HCT116 (cell line): ENCODE data around the gene HAND1. TPM values are rescaled to one million over a fixed set of nuclear protein-coding genes. Genes with fewer than 3 reads are reported as not detected.

Source experiments
- ATAC-seq: fragments of 200-7000 bp; cut with Tn5 transposase; 2 replicates; pipeline ENCODE4 v1.9.1; 2020; ENCODE audit warnings: mild to moderate bottlenecking, moderate library complexity
- BruUV-seq: library from RNA; stranded (reverse); fragments of 400-500 nt; replicated peaks from 2 replicates; lab custom pipeline; 2021; lab: Mats Ljungman, UMichigan
- CTCF ChIA-PET: fragments of 300-600 bp; sonication (Branson Sonifier 250); formaldehyde crosslinking; loops from one replicate; lab custom pipeline; 2021; ENCODE audit warnings: antibody characterized with exemption; lab: Charles Lee
- POLR2A ChIA-PET: fragments of 300-600, 350-600 bp; sonication (Branson Sonifier 250); formaldehyde crosslinking; loops from one replicate; lab custom pipeline; 2021; ENCODE audit warnings: antibody characterized with exemption; lab: Charles Lee
- RAD21 ChIA-PET, 2 experiments: fragments of 300-600 bp; sonication (Branson Sonifier 250); formaldehyde crosslinking; loops; one replicate each; lab custom pipeline; 2023; ENCODE audit warnings: low total read pairs in 2 of 2; ENCODE audit not compliant: uncharacterized antibody in 2 of 2, unreplicated experiment in 2 of 2, low non-redundant PET in 1 of 2; lab: Charles Lee
- DNase-seq: peaks from one replicate; pipeline ENCODE4 v3.0.0-alpha.2; 2010; ENCODE audit warnings: low read depth, low spot score
- H2AFZ ChIP-seq: fragments of 200-600 bp; shearing (Covaris generic), sonication (generic); 2 replicates; pipeline ENCODE4 v1.6.1; 2017; ENCODE audit warnings: low read depth, mixed run types, mixed read lengths, antibody characterized with exemption, low read length; ENCODE audit not compliant: poor library complexity, severe bottlenecking
- H3K27ac ChIP-seq: 2 replicates; pipeline ENCODE4 v1.5.1; 2012; ENCODE audit warnings: low read depth, low read length
- H3K27me3 ChIP-seq: fragments of 200-600 bp; sonication (generic); 2 replicates; pipeline ENCODE4 v1.6.1; 2016; ENCODE audit warnings: mixed run types, low read length, mixed read lengths; ENCODE audit not compliant: insufficient read depth
- H3K36me3 ChIP-seq, 2 experiments: fragments of 200-500 bp in 1 of 2; fragments of 200-600 bp in 1 of 2; sonication (Bioruptor generic) in 1 of 2; sonication (generic) in 1 of 2; 2 replicates each; pipeline versions ENCODE4 v1.5.1 to v1.6.1; 2014 to 2016; ENCODE audit warnings: low read length in 2 of 2, inconsistent platforms in 1 of 2, mixed read lengths in 1 of 2, mixed run types in 1 of 2; ENCODE audit not compliant: insufficient read depth in 2 of 2, control insufficient read depth in 1 of 2
- H3K4me1 ChIP-seq, 2 experiments: fragments of 200-600 bp in 1 of 2; sonication (generic) in 1 of 2; 2 replicates each; pipeline versions ENCODE4 v1.5.1 to v1.6.1; 2012 to 2017; ENCODE audit warnings: low read length in 2 of 2, inconsistent platforms in 1 of 2, mild to moderate bottlenecking in 1 of 2, mixed read lengths in 1 of 2, mixed run types in 1 of 2, moderate library complexity in 1 of 2; ENCODE audit not compliant: insufficient read depth in 2 of 2, control insufficient read depth in 1 of 2
- H3K4me2 ChIP-seq: fragments of 200-600 bp; sonication (generic); 2 replicates; pipeline ENCODE4 v1.6.1; 2017; ENCODE audit warnings: mixed run types, low read length, mixed read lengths
- H3K4me3 ChIP-seq, 2 experiments: fragments of 200-600 bp in 1 of 2; sonication (generic) in 1 of 2; replicated peaks in 1 of 2; 2 replicates each; pipeline ENCODE4 v1.5.1; 2011 to 2016; ENCODE audit warnings: low read length in 2 of 2, control low read depth in 1 of 2, low read depth in 1 of 2, mild to moderate bottlenecking in 1 of 2, mixed read lengths in 1 of 2, mixed run types in 1 of 2
- H3K79me2 ChIP-seq: fragments of 200-600 bp; sonication (generic); 2 replicates; pipeline ENCODE4 v1.6.1; 2017; ENCODE audit warnings: mild to moderate bottlenecking, mixed run types, low read length, moderate library complexity, mixed read lengths; ENCODE audit not compliant: insufficient read depth
- H3K9ac ChIP-seq: fragments of 200-600 bp; sonication (generic); 2 replicates; pipeline ENCODE4 v1.6.1; 2016; ENCODE audit warnings: low read length, mixed read lengths
- H3K9me2 ChIP-seq: fragments of 200-600 bp; sonication (generic), shearing (Covaris generic); 2 replicates; pipeline ENCODE4 v1.6.1; 2017; ENCODE audit warnings: mixed run types, mild to moderate bottlenecking, moderate library complexity; ENCODE audit not compliant: insufficient read depth
- H3K9me3 ChIP-seq, 2 experiments: fragments of 200-500 bp in 1 of 2; fragments of 200-600 bp in 1 of 2; sonication (Bioruptor generic) in 1 of 2; sonication (generic) in 1 of 2; 2 replicates each; pipeline ENCODE4 v1.6.1; 2014 to 2017; ENCODE audit warnings: low read length in 2 of 2, mixed read lengths in 2 of 2, inconsistent platforms in 1 of 2, low read depth in 1 of 2, mild to moderate bottlenecking in 1 of 2, mixed run types in 1 of 2, moderate library complexity in 1 of 2; ENCODE audit not compliant: control insufficient read depth in 1 of 2, insufficient read depth in 1 of 2
- H4K20me1 ChIP-seq: fragments of 200-600 bp; sonication (generic), shearing (Covaris generic); 2 replicates; pipeline ENCODE4 v1.6.1; 2017; ENCODE audit warnings: mixed run types, mild to moderate bottlenecking, moderate library complexity; ENCODE audit not compliant: insufficient read depth
- CBX3 ChIP-seq: IDR thresholded peaks from 2 replicates; pipeline ENCODE4 v1.6.1; 2012; ENCODE audit warnings: low read depth
- CEBPB ChIP-seq: IDR thresholded peaks from 2 replicates; pipeline ENCODE4 v1.6.1; 2012; ENCODE audit warnings: low read depth
- CTCF ChIP-seq, 3 experiments: fragments of 200-600 bp in 1 of 3; sonication (generic) in 1 of 3; IDR thresholded peaks in 2 of 3; conservative IDR thresholded peaks in 1 of 3; 2 replicates each; pipeline ENCODE4 v1.5.1; 2012 to 2017; ENCODE audit warnings: low read depth in 2 of 3, low read length in 2 of 3, antibody characterized with exemption in 1 of 3, borderline replicate concordance in 1 of 3, control low read depth in 1 of 3, mild to moderate bottlenecking in 1 of 3, mixed read lengths in 1 of 3, mixed run types in 1 of 3, moderate library complexity in 1 of 3; ENCODE audit not compliant: insufficient read depth in 1 of 3
- EGR1 ChIP-seq: IDR thresholded peaks from 2 replicates; pipeline ENCODE4 v1.6.1; 2012; ENCODE audit warnings: low read depth
- FOSL1 ChIP-seq: IDR thresholded peaks from 2 replicates; pipeline ENCODE4 v1.6.1; 2012; ENCODE audit warnings: low read depth
- JUND ChIP-seq: IDR thresholded peaks from 2 replicates; pipeline ENCODE4 v1.6.1; 2012
- POLR2A ChIP-seq: IDR thresholded peaks from 2 replicates; pipeline ENCODE4 v1.7.0; 2011; ENCODE audit warnings: borderline replicate concordance; ENCODE audit not compliant: insufficient read depth, insufficient read length; ENCODE audit errors: extremely low read depth
- RAD21 ChIP-seq: IDR thresholded peaks from 2 replicates; pipeline ENCODE4 v1.6.1; 2012; ENCODE audit warnings: low read depth, mild to moderate bottlenecking
- SP1 ChIP-seq: IDR thresholded peaks from 2 replicates; pipeline ENCODE4 v1.6.1; 2012; ENCODE audit warnings: low read depth
- ZBTB33 ChIP-seq: IDR thresholded peaks from 2 replicates; pipeline ENCODE4 v1.6.1; 2011; ENCODE audit warnings: mild to moderate bottlenecking, low read length, moderate library complexity; ENCODE audit not compliant: insufficient replicate concordance; ENCODE audit errors: extremely low read depth
- ZFX ChIP-seq: fragments of 450-650 bp; IDR thresholded peaks from 2 replicates; pipeline ENCODE4 v1.6.1; 2017
- intact Hi-C: fragments of 100-400 bp; cut with micrococcal nuclease; formaldehyde crosslinking; loops from 2 replicates; pipeline ENCODE4 v1.10.0; 2022
- total RNA-seq: library from RNA; stranded (reverse); gene quantifications from one replicate; pipeline ENCODE4 v1.2.1, GENCODE V29; 2021; ENCODE audit not compliant: unreplicated experiment

The HAND1 gene
- total RNA-seq, 1 experiment from 2014 or later, result not detected

GRCh38 chr5:154459015-154459414, 19.0 kb downstream of the HAND1 start:
- no TSS peak for BruUV-seq
- intact Hi-C loops, result no loop called here

More at GRCh38 chr5:154459015-154459414, 19.0 kb downstream of the HAND1 start:
- Histone ChIP-seq H3K4me1 (no peaks in the 10 kb centered on the region), H3K4me2 (no peak overlapping the region), H3K27ac (no peak overlapping the region), H4K20me1 (no peaks in the 10 kb centered on the region), H3K79me2 (no peaks in the 10 kb centered on the region), H3K4me3 (no peak overlapping the region), H3K36me3 (0 out of 4 replicates have a peak, but pooled peaks cover 2 to 3% of the 10 kb centered on the region in 2 experiments), H3K9ac (no peak overlapping the region), H3K9me3 (no peaks in the 10 kb centered on the region), H2AFZ (no peak overlapping the region), H3K9me2 (no peaks in the 10 kb centered on the region), H3K27me3 (no peaks in the 10 kb centered on the region)
- ChIA-PET POLR2A (no interaction called here), RAD21 (no interaction called here), CTCF (no interaction called here)
- DNase-seq (no peak), ATAC-seq (no peak)
- no peak for TF ChIP-seq SP1
- no peak for TF ChIP-seq FOSL1
- no peak for TF ChIP-seq EGR1
- TF ChIP-seq POLR2A, result no peak
- no peak for TF ChIP-seq ZBTB33
- no peak for TF ChIP-seq CBX3
- TF ChIP-seq JUND, result no peak
- no peak for TF ChIP-seq CTCF (IDR thresholded peaks at IDR 0.05 in 2 of 3, conservative IDR thresholded peaks at IDR 0.05 in 1 of 3; ENCODE audit: borderline replicate concordance in 1 of 3, insufficient read depth in 1 of 3, low read depth in 2 of 3, low read length in 2 of 3)
- no peak for TF ChIP-seq RAD21
- TF ChIP-seq ZFX, result no peak
- no peak for TF ChIP-seq CEBPB
